Neural progenitor cell (in vitro differentiated cells): ENCODE data around the gene TMEM242.

ENCODE experiments used
- EZH2 ChIP-seq: fragments of 200-600 bp; sonication (generic); IDR thresholded peaks from 2 replicates; pipeline ENCODE4 v1.6.1; 2017; ENCODE audit warnings: antibody characterized with exemption, mild to moderate bottlenecking, moderate library complexity
- TF ChIP-seq, protein P1 (sequence below): fragments of 200-600 bp; sonication (generic); IDR thresholded peaks from 2 replicates; pipeline ENCODE4 v1.5.1; 2017; ENCODE audit warnings: antibody characterized with exemption, mild to moderate bottlenecking

DNA sequence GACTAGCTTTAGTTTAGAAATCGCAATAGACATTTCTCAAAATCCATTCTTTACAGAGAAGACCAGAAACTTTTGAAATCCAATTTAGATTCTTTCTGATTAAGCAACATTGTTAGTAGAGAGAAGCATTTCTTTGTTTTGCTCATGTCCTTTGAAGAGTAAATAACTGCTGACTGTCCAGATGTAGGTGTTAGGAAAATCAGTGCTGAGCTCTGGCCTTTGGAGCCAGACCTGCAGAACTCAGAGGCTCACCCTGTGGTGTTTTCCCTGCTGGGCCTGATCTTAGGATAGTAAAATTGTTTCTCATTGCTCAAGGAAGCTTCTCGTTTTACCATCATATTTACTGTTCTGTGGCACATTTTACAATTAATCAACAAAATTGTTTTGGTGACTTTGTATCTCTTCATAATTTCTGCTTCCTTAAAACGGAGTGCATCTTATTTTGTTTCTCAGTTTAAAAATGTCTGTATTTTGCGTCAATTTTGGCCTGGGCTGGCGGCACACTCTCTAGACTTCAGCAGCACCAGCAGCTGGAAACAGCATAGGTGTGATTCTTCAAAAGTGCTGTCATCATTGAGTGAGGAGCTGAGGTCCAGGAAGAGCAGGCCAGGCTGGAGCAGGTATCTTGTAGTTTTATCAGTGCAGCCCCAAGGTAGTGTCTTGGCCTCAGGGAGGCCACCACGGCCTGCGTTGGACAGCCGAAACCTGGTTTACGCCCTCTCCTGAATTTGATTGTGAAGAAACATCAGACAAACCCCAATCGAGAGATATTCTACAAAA, 49.4 kb upstream of the TMEM242 start:
- TF ChIP-seq EZH2 = no peak
- TF ChIP-seq, protein P1, sequence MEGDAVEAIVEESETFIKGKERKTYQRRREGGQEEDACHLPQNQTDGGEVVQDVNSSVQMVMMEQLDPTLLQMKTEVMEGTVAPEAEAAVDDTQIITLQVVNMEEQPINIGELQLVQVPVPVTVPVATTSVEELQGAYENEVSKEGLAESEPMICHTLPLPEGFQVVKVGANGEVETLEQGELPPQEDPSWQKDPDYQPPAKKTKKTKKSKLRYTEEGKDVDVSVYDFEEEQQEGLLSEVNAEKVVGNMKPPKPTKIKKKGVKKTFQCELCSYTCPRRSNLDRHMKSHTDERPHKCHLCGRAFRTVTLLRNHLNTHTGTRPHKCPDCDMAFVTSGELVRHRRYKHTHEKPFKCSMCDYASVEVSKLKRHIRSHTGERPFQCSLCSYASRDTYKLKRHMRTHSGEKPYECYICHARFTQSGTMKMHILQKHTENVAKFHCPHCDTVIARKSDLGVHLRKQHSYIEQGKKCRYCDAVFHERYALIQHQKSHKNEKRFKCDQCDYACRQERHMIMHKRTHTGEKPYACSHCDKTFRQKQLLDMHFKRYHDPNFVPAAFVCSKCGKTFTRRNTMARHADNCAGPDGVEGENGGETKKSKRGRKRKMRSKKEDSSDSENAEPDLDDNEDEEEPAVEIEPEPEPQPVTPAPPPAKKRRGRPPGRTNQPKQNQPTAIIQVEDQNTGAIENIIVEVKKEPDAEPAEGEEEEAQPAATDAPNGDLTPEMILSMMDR = no peak
